C4-2B (cell line): Measurements from ENCODE around the gene UBE2V1.
"Not testable (repeated sequence)": the region's sequence is repeated elsewhere in the genome, so short reads cannot be mapped to it uniquely, and the experiment has no call there.

ENCODE experiments used
- H3K27ac ChIP-seq: fragments of 450-650 bp; 2 replicates; pipeline ENCODE4 v1.5.1; 2017
- CTCF ChIP-seq: fragments of 450-650 bp; conservative IDR thresholded peaks from 2 replicates; pipeline ENCODE4 v1.5.1; 2017; ENCODE audit warnings: mild to moderate bottlenecking
- ZFX ChIP-seq: fragments of 450-650 bp; IDR thresholded peaks from 2 replicates; pipeline ENCODE4 v1.6.1; 2017

Gene UBE2V1

GRCh38 chr20:50110141-50111047 is 2.6 kb downstream of the UBE2V1 start:
- H3K27ac ChIP-seq, result no peak overlapping the region
- no peak for TF ChIP-seq CTCF
- no peak for TF ChIP-seq ZFX

GRCh38 chr20:50108556-50109235 is 4.3 kb downstream of the UBE2V1 start:
- no peak for TF ChIP-seq CTCF
- no peak overlapping the region for H3K27ac ChIP-seq

- TF ChIP-seq ZFX, result no peak
- H3K27ac ChIP-seq, result no peak overlapping the region
Observed at GRCh38 chr20:50107796-50108331, 5.1 kb downstream of the UBE2V1 start.

- no peak overlapping the region for H3K27ac ChIP-seq
- TF ChIP-seq ZFX (no peak), CTCF (no peak)
Observed at GRCh38 chr20:50107086-50107660, 5.8 kb downstream of the UBE2V1 start.

- H3K27ac ChIP-seq, result not testable (repeated sequence)
Observed at GRCh38 chr20:50106669-50107068, 6.3 kb downstream of the UBE2V1 start.

GRCh38 chr20:50103464-50104107 is 9.4 kb downstream of the UBE2V1 start:
- H3K27ac ChIP-seq, result not testable (repeated sequence)

GRCh38 chr20:50102551-50102950 is 10.4 kb downstream of the UBE2V1 start:
- not testable (repeated sequence) for H3K27ac ChIP-seq

GRCh38 chr20:50101887-50102286 is 11.1 kb downstream of the UBE2V1 start:
- TF ChIP-seq CTCF (no peak), ZFX (no peak)
- H3K27ac ChIP-seq, result no peak overlapping the region

GRCh38 chr20:50101281-50101680 is 11.7 kb downstream of the UBE2V1 start:
- no peak overlapping the region for H3K27ac ChIP-seq
- TF ChIP-seq ZFX (no peak), CTCF (no peak)
